ENCODE measurements around the gene ZC3H7A.

ZC3H7A gene

DNA sequence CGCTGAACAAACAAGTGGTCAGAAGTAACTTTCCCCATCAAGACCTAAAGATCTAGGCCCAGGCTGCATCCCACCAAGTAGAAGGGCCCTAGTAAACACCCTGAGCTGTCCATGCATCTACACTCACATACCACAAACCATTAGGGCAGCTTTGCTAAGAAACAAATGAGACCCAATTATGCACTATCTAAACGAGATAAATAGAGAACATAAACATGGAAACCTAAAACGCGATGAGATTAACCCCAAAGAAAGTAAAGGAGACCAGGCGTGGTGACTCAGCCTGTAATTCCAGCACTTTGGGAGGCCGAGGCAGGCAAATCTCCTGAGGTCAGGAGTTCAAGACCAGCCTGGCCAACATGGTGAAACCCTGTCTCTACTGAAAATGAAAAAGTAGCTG is 60.2 kb downstream of the ZC3H7A start:
- no peaks in the 10 kb centered on the region for H3K9me3 ChIP-seq (ENCODE audit: insufficient read depth, low read depth, low read length)
- peaks cover 19% of the 10 kb centered on the region; the same call in 1 of the 2 replicates for H3K36me3 ChIP-seq (ENCODE audit: insufficient read depth, low read length)
- H3K4me3 ChIP-seq (ENCODE audit: low read length, poor library complexity, severe bottlenecking): no peak overlapping the region
- H3K4me2 ChIP-seq (ENCODE audit: low read depth, low read length, poor library complexity, severe bottlenecking): peak overlapping the region; percentile 15
- no peaks in the 10 kb centered on the region for H3F3A ChIP-seq (ENCODE audit: low read depth)
- no peak overlapping the region for H2AFZ ChIP-seq (ENCODE audit: low read length)
- no peaks in the 10 kb centered on the region for H3K27me3 ChIP-seq (ENCODE audit: insufficient read depth, low read length, poor library complexity, severe bottlenecking)
- H3K9ac ChIP-seq (ENCODE audit: low read depth, low read length, poor library complexity, severe bottlenecking): no peak overlapping the region
- peaks cover 12% of the 10 kb centered on the region for H4K20me1 ChIP-seq (ENCODE audit: insufficient read depth, low read length, poor library complexity, severe bottlenecking)
- no peaks in the 10 kb centered on the region for H3K9me2 ChIP-seq (replicated peaks; ENCODE audit: low read depth, low read length)
- peaks cover 14% of the 10 kb centered on the region for H3K4me1 ChIP-seq (ENCODE audit: insufficient read depth, low read length, poor library complexity, severe bottlenecking)
- H3K79me2 ChIP-seq (ENCODE audit: insufficient read depth, low read length): peaks cover 58% of the 10 kb centered on the region
- TF ChIP-seq, protein P1, sequence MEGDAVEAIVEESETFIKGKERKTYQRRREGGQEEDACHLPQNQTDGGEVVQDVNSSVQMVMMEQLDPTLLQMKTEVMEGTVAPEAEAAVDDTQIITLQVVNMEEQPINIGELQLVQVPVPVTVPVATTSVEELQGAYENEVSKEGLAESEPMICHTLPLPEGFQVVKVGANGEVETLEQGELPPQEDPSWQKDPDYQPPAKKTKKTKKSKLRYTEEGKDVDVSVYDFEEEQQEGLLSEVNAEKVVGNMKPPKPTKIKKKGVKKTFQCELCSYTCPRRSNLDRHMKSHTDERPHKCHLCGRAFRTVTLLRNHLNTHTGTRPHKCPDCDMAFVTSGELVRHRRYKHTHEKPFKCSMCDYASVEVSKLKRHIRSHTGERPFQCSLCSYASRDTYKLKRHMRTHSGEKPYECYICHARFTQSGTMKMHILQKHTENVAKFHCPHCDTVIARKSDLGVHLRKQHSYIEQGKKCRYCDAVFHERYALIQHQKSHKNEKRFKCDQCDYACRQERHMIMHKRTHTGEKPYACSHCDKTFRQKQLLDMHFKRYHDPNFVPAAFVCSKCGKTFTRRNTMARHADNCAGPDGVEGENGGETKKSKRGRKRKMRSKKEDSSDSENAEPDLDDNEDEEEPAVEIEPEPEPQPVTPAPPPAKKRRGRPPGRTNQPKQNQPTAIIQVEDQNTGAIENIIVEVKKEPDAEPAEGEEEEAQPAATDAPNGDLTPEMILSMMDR (conservative IDR thresholded peaks at IDR 0.05; ENCODE audit: low read length): no peak
- no peak for TF ChIP-seq EZH2phosphoT487 (IDR thresholded peaks at IDR 0.05; ENCODE audit: borderline replicate concordance)

DNA sequence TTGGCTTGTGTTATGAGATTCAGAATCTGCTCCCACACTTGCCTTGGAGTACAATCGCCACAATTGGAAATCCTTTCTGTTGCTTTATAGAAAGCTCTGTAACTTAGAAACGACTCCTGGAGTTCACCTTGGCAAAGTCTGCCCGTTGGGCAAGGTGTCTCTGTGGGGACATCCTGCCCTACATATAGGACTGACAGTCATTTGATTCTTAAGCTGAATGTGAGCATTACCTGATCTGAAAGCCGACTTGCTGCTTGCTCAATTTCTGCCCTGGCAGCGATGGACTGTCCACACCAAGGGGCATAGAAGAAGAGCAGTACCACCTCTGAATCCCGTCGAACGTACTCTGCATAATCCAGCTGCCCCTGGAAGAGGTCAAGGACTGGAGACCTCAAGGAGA is 61.3 kb downstream of the ZC3H7A start:
- H3K9me2 ChIP-seq (replicated peaks; ENCODE audit: low read depth, low read length): no peaks in the 10 kb centered on the region
- no peak overlapping the region for H3K9ac ChIP-seq (ENCODE audit: low read depth, low read length, poor library complexity, severe bottlenecking)
- H3K36me3 ChIP-seq (ENCODE audit: insufficient read depth, low read length): peaks cover 27% of the 10 kb centered on the region; the same call in 1 of the 2 replicates
- no peaks in the 10 kb centered on the region for H3K27me3 ChIP-seq (ENCODE audit: insufficient read depth, low read length, poor library complexity, severe bottlenecking)
- H3K4me2 ChIP-seq (ENCODE audit: low read depth, low read length, poor library complexity, severe bottlenecking): no peak overlapping the region
- H4K20me1 ChIP-seq (ENCODE audit: insufficient read depth, low read length, poor library complexity, severe bottlenecking): peaks cover 8% of the 10 kb centered on the region
- no peak overlapping the region for H3K4me3 ChIP-seq (ENCODE audit: low read length, poor library complexity, severe bottlenecking)
- peaks cover 50% of the 10 kb centered on the region for H3K79me2 ChIP-seq (ENCODE audit: insufficient read depth, low read length)
- no peak for TF ChIP-seq EZH2phosphoT487 (IDR thresholded peaks at IDR 0.05; ENCODE audit: borderline replicate concordance)
- TF ChIP-seq, protein P1 (conservative IDR thresholded peaks at IDR 0.05; ENCODE audit: low read length): no peak
- H3F3A ChIP-seq (ENCODE audit: low read depth): no peaks in the 10 kb centered on the region
- H3K9me3 ChIP-seq (ENCODE audit: insufficient read depth, low read depth, low read length): no peaks in the 10 kb centered on the region
- peaks cover 7% of the 10 kb centered on the region for H3K4me1 ChIP-seq (ENCODE audit: insufficient read depth, low read length, poor library complexity, severe bottlenecking)
- no peak overlapping the region for H2AFZ ChIP-seq (ENCODE audit: low read length)

DNA sequence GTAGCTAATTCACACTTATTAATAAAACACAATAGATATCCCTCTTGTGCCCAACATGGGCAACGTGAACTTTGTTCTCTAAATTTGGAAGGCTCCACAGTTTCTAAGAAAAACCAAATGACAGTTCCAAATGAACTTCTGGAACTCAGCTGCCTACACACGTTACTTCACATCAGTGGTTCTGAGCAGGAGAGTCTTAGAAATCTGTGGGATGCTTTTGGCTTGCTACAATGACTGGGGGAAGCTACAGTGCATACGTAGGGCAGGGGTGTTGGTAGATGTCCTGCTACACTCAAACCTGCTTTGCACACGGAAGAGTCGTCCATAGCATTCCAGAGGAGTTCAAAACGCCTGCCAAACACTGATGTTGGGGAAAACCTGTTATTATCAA is 62.4 kb downstream of the ZC3H7A start:
- Histone ChIP-seq H3K9ac (ENCODE audit: low read depth, low read length, poor library complexity, severe bottlenecking) (no peak overlapping the region), H2AFZ (ENCODE audit: low read length) (no peak overlapping the region), H3K27me3 (ENCODE audit: insufficient read depth, low read length, poor library complexity, severe bottlenecking) (no peaks in the 10 kb centered on the region), H3K36me3 (ENCODE audit: insufficient read depth, low read length) (peaks cover 30% of the 10 kb centered on the region; the same call in 1 of the 2 replicates), H4K20me1 (ENCODE audit: insufficient read depth, low read length, poor library complexity, severe bottlenecking) (peaks cover 8% of the 10 kb centered on the region), H3K4me1 (ENCODE audit: insufficient read depth, low read length, poor library complexity, severe bottlenecking) (no peaks in the 10 kb centered on the region), H3K79me2 (ENCODE audit: insufficient read depth, low read length) (peaks cover 39% of the 10 kb centered on the region), H3K9me3 (ENCODE audit: insufficient read depth, low read depth, low read length) (no peaks in the 10 kb centered on the region), H3K9me2 (replicated peaks; ENCODE audit: low read depth, low read length) (no peaks in the 10 kb centered on the region), H3K4me3 (ENCODE audit: low read length, poor library complexity, severe bottlenecking) (no peak overlapping the region), H3K4me2 (ENCODE audit: low read depth, low read length, poor library complexity, severe bottlenecking) (no peak overlapping the region), H3F3A (ENCODE audit: low read depth) (no peaks in the 10 kb centered on the region)
- TF ChIP-seq, protein P1 (conservative IDR thresholded peaks at IDR 0.05; ENCODE audit: low read length): no peak
- TF ChIP-seq EZH2phosphoT487 (IDR thresholded peaks at IDR 0.05; ENCODE audit: borderline replicate concordance): no peak

All from Loucy (cell line).